Measurements from ENCODE around the gene POLR3F.
"Not testable (repeated sequence)": the region's sequence is repeated elsewhere in the genome, so short reads cannot be mapped to it uniquely, and the experiment has no call there.

The POLR3F gene

DNA sequence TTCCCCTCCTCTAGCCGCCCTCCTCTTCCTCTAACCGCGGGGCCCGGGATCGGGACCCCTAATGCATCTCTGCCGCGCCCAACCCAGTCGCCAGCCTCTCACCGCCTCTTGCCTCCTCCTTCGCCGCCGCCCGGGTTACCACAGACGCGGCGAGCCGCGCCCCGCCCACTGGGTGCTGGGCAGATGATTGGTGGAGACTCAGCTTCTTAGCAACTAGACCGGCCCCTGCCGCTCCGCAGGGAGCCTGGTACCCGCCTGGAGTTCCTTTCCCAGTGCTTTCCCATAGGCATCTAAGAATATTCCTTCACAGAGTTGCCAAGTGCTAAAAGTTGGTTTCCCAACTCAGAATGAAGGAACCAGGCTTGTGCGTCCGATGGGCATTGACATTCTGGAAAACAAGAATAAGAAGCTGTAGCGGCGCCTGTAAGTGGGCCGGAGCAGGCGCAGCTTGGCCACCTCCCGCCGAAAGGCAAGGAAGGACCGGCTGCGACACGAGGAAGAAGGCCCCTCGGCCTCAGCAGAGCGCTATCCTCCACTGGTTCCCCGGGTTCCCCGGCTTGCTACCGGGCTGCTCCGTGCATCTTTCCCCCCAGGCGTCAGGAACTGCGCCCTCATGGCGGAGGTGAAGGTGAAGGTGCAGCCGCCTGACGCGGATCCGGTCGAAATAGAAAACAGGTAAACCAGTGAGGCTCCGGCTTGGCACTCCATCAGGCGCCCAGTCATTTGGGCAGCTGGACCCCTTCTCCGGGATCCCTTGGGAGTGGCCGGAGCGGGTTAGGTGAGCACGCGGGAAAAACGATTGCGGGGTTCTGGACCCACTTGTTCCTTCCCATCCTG lies at the start of gene POLR3F, which contains the start of gene DZANK1:
POLR3F (plus strand) TSS at position 497 of the 837 bp plus-strand sequence; CDS start at position 614, 117 bp downstream.
DZANK1 (minus strand) TSS at position 137 of the 837 bp plus-strand sequence. CDS start 1,672 bp downstream, outside the sequence.
- DNase-seq: peak; percentile 94

- DNase-seq: no peak
These were observed 45.6 kb upstream of the POLR3F start for GRCh38 chr20:18421608-18422007.

DNA sequence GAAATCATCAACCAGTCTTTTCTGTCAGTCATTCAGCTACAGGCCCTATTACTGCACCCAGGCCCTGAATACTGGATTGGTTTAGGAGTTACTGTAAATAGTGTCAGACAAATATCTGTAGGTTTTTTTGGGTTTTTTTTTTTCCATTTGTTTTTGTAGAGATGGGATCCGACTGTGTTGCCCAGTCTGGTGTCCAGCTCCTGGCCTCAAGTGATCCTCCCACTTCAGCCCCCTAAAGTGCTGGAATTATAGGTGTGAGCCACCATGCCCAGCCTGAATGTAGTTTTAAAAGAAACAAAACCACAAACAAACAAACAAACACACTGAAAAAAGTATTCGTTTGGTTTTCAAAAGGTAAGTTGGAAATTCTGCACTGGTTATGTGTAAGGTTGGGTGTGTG lies 40.0 kb upstream of the POLR3F start:
- DNase-seq: no peak

GRCh38 chr20:18428490-18429173 lies 38.6 kb upstream of the POLR3F start:
- no peak for DNase-seq

DNA sequence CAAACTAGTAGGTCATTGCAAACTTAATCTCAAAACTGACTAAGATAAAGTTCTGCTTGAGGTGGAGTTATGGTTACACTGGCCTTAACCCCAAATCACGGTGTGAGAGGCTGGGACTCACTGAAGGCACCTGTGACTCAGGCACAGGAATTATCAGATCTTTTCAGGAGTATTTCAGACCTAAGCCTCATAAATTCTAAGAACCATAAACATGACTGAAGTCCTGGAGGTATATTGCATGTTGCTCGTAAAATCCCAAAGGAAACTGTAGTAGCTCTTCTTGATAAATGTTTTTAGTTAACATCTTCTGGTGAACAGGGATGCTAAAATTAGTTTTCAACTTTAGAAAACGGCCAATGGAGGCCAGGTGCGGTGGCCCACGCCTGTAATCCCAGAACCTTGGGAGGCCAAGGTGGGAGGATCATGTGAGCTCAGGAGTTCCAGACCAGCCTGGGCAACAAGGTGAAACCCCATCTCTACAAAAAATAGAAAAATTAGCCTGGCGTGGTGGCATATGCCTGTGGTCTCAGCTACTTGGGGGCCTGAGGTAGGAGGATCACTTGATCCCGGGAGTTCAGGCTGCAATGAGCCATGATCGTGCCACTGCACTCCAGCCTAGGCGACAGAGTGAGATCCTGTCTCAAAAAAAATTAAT lies 36.9 kb upstream of the POLR3F start:
- DNase-seq: no peak

- no peak for DNase-seq
These were observed 36.0 kb upstream of the POLR3F start for GRCh38 chr20:18431206-18431605.

DNA sequence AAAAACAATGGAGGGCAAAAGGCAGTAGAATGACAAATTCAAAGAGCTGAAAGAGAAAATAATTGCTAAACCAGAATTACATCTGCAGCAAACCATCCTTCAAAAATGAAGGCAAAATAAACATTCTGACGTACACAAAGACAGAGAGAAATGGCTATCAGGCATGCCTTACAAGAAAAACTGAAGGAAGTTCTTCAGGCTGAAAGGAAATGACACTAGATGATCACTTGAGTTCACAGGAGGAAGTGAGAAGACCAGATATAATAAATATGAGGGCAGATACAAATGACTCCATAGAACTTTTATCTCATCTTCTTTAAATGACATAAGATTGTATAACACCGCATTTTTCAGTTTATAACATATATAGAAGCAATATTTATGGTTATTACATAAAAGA lies 30.3 kb upstream of the POLR3F start:
- DNase-seq: no peak

DNA sequence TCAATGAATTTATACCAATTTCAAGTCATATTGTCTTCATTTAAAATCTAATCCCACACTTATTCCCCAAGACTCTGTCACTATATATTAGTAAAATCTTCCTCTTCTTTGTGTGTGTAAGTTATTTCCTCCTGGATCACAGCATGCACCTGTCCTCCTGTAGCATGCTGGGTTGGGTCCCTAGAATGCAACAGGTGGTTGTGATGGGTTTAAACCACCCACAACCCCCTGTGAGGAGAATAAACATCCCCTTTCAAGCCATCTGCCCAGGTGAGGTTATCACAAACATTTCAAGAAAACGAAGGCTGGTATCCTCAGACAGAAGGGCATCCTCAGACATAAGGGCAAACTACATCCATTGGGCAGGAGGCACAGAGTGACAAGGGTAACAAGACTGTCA lies 26.8 kb upstream of the POLR3F start:
- no peak for DNase-seq

DNA sequence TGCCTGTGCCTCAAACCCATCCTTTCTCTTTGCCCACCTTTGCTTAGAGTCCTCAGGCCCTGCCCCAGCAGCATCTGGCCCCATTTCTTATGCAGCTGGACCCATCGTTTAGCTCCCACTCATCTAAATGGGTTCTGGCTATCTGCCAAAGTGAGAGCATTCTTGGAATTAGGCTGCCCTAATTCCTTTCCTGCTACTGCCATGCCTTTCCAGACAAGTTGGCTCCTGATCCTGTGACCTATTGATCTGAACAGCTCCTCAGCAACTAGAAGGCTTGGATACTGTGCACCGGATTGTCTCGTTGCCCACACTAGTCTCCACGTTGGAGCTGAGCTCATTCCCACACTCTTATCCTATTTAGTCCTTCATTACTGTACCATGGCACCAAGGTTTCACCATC lies 23.3 kb upstream of the POLR3F start:
- DNase-seq: no peak

- no peak for DNase-seq
These were observed 10.6 kb upstream of the POLR3F start for GRCh38 chr20:18456600-18456999.

DNA sequence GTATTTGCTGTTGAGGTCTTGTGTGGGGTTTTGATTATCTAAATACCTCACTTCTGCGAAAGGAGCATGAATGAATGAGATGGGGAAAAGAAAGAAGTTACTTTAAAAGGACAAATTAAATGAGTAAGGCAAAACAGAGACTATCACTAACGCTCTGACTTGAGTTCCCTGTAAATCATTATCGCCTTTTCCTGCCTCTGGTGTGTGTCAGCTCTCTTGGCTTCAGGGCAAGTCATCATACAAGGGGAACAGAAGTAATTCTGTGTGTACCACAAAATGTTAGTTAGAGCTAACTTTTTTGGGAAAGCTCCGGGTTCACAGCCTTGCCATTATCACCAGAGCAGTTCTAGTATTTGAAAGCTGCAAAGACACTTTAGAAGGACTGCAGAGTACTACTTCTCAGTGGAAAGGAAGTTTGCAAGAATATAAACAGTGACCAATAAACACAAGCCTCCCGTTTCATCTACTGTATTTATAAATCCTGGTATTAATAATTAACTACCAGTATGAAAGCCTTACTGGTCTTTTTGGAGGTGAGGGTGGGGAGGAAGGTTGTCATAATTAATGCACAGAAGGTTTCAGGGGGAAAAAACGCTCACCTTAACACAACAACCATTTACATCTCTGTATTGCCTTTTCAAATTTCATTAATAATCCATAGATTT lies 1.5 kb upstream of the POLR3F start:
- no peak for DNase-seq

GRCh38 chr20:18466574-18466893 lies 656 bp upstream of the POLR3F start:
- no peak for DNase-seq

GRCh38 chr20:18477218-18477617 lies 10.0 kb downstream of the POLR3F start:
- no peak for DNase-seq

GRCh38 chr20:18477821-18478220 lies 10.6 kb downstream of the POLR3F start:
- DNase-seq: no peak

DNA sequence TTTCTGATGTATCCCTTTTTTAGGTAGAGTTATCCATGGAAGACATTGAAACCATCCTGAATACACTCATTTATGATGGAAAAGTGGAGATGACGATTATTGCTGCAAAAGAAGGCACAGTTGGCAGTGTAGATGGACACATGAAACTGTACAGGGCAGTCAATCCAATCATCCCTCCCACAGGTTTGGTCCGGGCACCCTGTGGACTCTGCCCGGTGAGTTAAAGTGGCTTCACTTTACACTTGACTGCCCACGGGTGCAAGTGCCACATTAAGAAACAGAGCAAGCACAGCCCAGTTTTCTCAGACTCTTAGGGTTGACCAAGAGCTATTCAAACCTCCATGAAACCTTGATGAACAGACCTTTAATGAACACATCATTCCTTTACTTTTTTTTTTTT lies 14.4 kb downstream of the POLR3F start:
- no peak for DNase-seq

- DNase-seq: no peak
These were observed 21.1 kb downstream of the POLR3F start for GRCh38 chr20:18488301-18488700.

- no peak for DNase-seq
These were observed 28.9 kb downstream of the POLR3F start for GRCh38 chr20:18496042-18496441.

- DNase-seq: peak; percentile 84
These were observed 29.8 kb downstream of the POLR3F start, which contains the start of gene RBBP9 for GRCh38 chr20:18496740-18497592. RBBP9 (minus strand) TSS chr20:18497225; CDS start chr20:18497167, 58 bp downstream.

DNA sequence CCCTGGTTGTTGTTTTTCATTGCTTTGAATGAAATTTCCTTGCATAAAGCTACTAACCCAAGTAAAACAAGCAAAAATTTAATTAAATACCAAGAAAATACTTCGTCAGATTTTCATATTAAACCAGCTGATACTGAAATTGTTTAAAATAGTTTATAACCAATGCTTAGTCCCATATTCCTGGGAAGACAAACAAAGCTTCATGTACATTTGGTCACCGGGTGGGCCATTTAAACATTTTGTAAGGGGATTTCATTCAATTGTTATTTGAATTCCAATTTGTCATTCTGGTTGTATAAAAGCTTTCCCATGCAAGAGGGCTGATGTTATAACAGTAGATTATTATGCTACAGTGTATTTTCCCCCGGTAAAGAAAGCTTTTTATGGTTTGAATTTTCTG lies 30.4 kb downstream of the POLR3F start:
- no peak for DNase-seq

DNA sequence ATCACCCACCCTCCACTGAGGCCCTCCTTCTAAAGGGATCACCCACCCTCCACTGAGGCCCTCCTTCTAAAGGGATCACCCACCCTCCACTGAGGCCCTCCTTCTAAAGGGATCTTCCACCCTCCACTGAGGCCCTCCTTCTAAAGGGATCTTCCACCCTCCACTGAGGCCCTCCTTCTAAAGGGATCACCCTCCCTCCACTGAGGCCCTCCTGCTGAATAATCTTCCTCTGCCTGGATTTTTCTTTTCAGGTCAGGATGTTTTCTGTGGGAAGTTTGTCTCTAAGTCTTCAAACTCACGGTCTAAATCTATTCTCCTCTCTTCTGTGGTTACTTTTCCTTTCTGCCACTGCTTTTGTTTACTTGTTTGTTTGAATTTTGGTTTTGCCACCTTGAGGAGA lies 34.5 kb downstream of the POLR3F start:
- not testable (repeated sequence) for DNase-seq

DNA sequence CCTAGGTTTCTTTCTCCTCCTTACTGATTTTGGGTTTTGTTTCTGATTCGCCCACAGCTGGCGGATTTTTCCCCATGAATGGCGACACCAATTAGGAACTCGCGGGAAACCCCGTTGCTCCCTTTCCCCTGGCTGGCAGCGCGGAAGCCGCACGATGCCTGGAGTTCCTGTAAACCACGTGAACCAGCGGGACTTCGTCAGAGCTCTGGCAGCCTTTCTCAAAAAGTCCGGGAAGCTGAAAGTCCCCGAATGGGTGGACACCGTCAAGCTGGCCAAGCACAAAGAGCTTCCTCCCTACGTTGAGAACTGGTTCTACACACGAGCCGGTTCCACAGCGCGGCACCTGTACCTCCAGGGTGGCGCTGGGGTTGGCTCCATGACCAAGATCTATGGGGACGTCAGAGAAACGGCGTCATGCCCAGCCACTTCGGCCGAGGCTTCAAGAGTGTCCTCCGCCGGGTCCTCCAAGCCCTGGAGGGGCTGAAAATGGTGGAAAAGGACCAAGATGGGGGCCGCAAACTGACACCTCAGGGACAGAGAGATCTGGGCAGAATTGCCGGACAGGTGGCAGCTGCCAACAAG lies 37.4 kb downstream of the POLR3F start:
- DNase-seq: no peak

DNA sequence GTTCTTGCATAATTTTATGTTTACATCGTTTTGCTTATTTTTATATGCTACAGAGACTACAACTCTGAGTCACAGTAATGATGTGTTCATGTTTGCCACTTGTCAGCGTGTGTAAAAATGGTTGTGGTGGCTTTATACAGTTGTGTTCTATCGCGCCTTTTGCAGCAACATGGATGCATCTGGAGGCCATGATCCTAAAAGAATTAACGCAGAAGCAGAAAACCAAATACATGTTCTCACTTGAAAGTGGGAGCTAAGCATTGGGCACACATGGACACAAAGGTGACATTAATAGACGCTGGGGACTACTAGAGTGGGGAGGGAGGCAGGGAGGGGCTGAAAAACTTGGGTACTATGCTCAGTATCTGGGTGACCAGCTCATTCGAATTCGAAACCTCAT lies 39.6 kb downstream of the POLR3F start:
- DNase-seq: peak; percentile 20
